A673 (cell line): Measurements from ENCODE around the gene MINK1.

Source experiments
- EZH2 ChIP-seq: fragments of 200-600 bp; sonication (generic); IDR thresholded peaks from 2 replicates; pipeline ENCODE4 v1.6.1; 2017; ENCODE audit warnings: borderline replicate concordance, low read depth, mild to moderate bottlenecking, mixed read lengths, antibody characterized with exemption, low read length; ENCODE audit not compliant: poor library complexity, severe bottlenecking
- TF ChIP-seq, protein P1 (sequence below): fragments of 300-800, 200-600 bp; sonication (generic); conservative IDR thresholded peaks from 2 replicates; pipeline ENCODE4 v1.5.1; 2017; ENCODE audit warnings: low read depth, mild to moderate bottlenecking, antibody characterized with exemption, low read length, moderate library complexity, mixed read lengths

- TF ChIP-seq, protein P1, sequence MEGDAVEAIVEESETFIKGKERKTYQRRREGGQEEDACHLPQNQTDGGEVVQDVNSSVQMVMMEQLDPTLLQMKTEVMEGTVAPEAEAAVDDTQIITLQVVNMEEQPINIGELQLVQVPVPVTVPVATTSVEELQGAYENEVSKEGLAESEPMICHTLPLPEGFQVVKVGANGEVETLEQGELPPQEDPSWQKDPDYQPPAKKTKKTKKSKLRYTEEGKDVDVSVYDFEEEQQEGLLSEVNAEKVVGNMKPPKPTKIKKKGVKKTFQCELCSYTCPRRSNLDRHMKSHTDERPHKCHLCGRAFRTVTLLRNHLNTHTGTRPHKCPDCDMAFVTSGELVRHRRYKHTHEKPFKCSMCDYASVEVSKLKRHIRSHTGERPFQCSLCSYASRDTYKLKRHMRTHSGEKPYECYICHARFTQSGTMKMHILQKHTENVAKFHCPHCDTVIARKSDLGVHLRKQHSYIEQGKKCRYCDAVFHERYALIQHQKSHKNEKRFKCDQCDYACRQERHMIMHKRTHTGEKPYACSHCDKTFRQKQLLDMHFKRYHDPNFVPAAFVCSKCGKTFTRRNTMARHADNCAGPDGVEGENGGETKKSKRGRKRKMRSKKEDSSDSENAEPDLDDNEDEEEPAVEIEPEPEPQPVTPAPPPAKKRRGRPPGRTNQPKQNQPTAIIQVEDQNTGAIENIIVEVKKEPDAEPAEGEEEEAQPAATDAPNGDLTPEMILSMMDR = no peak
- TF ChIP-seq EZH2 = no peak
Measured at GRCh38 chr17:4933646-4934045, 100.5 kb downstream of the MINK1 start.
